Caco-2 (cell line): ENCODE results near the gene ARAP1. TPM values are rescaled to one million over a fixed set of nuclear protein-coding genes. Genes with fewer than 3 reads are reported as not detected.

ENCODE experiments used
- BruUV-seq: library from RNA; stranded (reverse); fragments of 400-500 nt; replicated peaks from 2 replicates; lab custom pipeline; 2021; lab: Mats Ljungman, UMichigan
- CTCF ChIA-PET: fragments of 300-600 bp; sonication (Branson Sonifier 250); formaldehyde crosslinking; loops from one replicate; lab custom pipeline; 2022; ENCODE audit warnings: antibody characterized with exemption; lab: Charles Lee
- POLR2A ChIA-PET: fragments of 300-600 bp; sonication (Branson Sonifier 250); formaldehyde crosslinking; loops from one replicate; lab custom pipeline; 2022; ENCODE audit warnings: antibody characterized with exemption; lab: Charles Lee
- DNase-seq, 2 experiments: peaks; one replicate each; pipeline versions ENCODE4 v3.0.0 to v3.0.0-alpha.2; 2020 to 2022
- H3K27me3 ChIP-seq: replicated peaks from 2 replicates; pipeline ENCODE4 v1.6.0; 2011; ENCODE audit warnings: low read length; ENCODE audit not compliant: control insufficient read depth, insufficient read depth
- H3K36me3 ChIP-seq: 2 replicates; pipeline ENCODE4 v1.5.1; 2011; ENCODE audit warnings: low read length; ENCODE audit not compliant: control insufficient read depth, insufficient read depth
- H3K4me1 ChIP-seq: fragments of 250-450 bp; sonication (Bioruptor Pico); 2 replicates; pipeline ENCODE4 v1.5.1; 2020; ENCODE audit warnings: mild to moderate bottlenecking
- H3K4me3 ChIP-seq: 2 replicates; pipeline ENCODE4 v1.5.1; 2011; ENCODE audit warnings: low read depth, mild to moderate bottlenecking, control low read depth, low read length
- H3K9me3 ChIP-seq: fragments of 250-450 bp; sonication (Bioruptor Pico); 2 replicates; pipeline ENCODE4 v1.5.1; 2020; ENCODE audit warnings: mild to moderate bottlenecking, moderate library complexity
- H3K27ac Mint-ChIP-seq: one replicate; pipeline ENCODE4 v1.8.0; 2022; ENCODE audit warnings: mixed read lengths; ENCODE audit not compliant: unreplicated experiment
- H3K27me3 Mint-ChIP-seq: one replicate; pipeline ENCODE4 v1.8.0; 2022; ENCODE audit warnings: mixed read lengths; ENCODE audit not compliant: insufficient read depth, unreplicated experiment
- H3K36me3 Mint-ChIP-seq: one replicate; pipeline ENCODE4 v1.8.0; 2022; ENCODE audit warnings: mild to moderate bottlenecking, mixed read lengths; ENCODE audit not compliant: insufficient read depth, unreplicated experiment
- H3K4me1 Mint-ChIP-seq: one replicate; pipeline ENCODE4 v1.8.0; 2022; ENCODE audit warnings: low read depth, mixed read lengths; ENCODE audit not compliant: unreplicated experiment
- H3K4me3 Mint-ChIP-seq: one replicate; pipeline ENCODE4 v1.8.0; 2022; ENCODE audit warnings: mild to moderate bottlenecking, moderate library complexity, mixed read lengths; ENCODE audit not compliant: unreplicated experiment
- H3K9me3 Mint-ChIP-seq: one replicate; pipeline ENCODE4 v1.8.0; 2022; ENCODE audit warnings: mixed read lengths; ENCODE audit not compliant: unreplicated experiment
- intact Hi-C: fragments of 100-400 bp; cut with micrococcal nuclease; formaldehyde crosslinking; loops from one replicate; pipeline ENCODE4 v1.10.0; 2022; ENCODE audit not compliant: unreplicated experiment
- total RNA-seq: library from RNA; stranded (reverse); gene quantifications from 2 replicates; pipeline ENCODE4 v1.2.3, GENCODE V29; 2022
- TF ChIP-seq, protein P1 (sequence below), 2 experiments: fragments of 200-600 bp in 1 of 2; IDR thresholded peaks; 1 replicate in 1 of 2; 2 replicates in 1 of 2; pipeline versions ENCODE4 v1.5.1 to v1.8.0; 2011 to 2022; ENCODE audit warnings: antibody characterized with exemption in 1 of 2, control low read depth in 1 of 2, inconsistent platforms in 1 of 2, low read depth in 1 of 2, low read length in 1 of 2, mild to moderate bottlenecking in 1 of 2, moderate library complexity in 1 of 2; ENCODE audit not compliant: insufficient read depth in 1 of 2, severe bottlenecking in 1 of 2, unreplicated experiment in 1 of 2

The ARAP1 gene
- total RNA-seq, 1 experiment from 2014 or later, result 87.1 TPM

DNA sequence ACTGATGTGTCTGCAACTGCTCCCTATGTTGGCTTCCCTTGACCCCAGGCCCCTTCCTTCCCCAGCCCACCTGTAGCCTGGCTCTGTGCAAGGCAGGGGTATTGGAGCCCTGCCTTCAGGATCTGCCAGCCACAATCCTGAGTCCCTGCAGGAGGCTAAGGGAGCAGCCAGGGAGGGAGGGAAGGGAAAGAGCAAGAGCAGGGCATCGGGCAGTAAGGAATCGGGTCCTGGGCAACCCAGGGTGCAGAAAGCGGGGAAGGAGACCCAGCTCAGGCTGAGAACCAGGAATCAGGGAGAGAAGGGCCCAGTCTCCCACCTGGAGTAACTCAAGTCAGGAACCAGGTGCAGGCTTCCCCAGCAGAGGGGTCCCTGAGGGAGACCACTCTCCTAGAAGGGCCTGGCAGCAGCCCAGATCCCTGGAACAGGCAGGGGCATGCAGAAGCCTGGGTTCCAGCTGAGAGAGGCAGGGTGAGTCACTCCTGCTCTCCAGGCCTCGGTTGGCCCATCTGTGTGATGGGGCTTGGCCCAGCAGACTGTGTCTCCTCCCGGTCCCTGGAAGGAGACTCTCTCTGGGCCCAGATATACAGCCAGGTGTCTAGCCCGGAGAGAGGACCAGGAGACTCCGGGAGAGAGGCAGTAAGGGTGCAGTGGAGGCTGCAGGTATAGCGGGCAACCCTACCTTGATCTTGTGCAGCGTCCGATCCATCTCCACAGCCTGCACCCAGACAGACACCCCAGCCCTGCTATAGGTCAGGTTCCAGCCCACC lies 28.3 kb upstream of the ARAP1 start:
- H3K36me3 Mint-ChIP-seq, result peaks cover 47% of the 10 kb centered on the region
- no peaks in the 10 kb centered on the region for H3K27me3 Mint-ChIP-seq
- TF ChIP-seq, protein P1, sequence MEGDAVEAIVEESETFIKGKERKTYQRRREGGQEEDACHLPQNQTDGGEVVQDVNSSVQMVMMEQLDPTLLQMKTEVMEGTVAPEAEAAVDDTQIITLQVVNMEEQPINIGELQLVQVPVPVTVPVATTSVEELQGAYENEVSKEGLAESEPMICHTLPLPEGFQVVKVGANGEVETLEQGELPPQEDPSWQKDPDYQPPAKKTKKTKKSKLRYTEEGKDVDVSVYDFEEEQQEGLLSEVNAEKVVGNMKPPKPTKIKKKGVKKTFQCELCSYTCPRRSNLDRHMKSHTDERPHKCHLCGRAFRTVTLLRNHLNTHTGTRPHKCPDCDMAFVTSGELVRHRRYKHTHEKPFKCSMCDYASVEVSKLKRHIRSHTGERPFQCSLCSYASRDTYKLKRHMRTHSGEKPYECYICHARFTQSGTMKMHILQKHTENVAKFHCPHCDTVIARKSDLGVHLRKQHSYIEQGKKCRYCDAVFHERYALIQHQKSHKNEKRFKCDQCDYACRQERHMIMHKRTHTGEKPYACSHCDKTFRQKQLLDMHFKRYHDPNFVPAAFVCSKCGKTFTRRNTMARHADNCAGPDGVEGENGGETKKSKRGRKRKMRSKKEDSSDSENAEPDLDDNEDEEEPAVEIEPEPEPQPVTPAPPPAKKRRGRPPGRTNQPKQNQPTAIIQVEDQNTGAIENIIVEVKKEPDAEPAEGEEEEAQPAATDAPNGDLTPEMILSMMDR (IDR thresholded peaks at IDR 0.05; ENCODE audit: insufficient read depth in 1 of 2, low read depth in 1 of 2, low read length in 1 of 2, severe bottlenecking in 1 of 2, unreplicated experiment in 1 of 2), result no peak
- Histone ChIP-seq H3K27me3 (no peaks in the 10 kb centered on the region), H3K9me3 (no peaks in the 10 kb centered on the region), H3K36me3 (peaks cover 33% of the 10 kb centered on the region), H3K4me1 (peaks cover 84% of the 10 kb centered on the region), H3K4me3 (peak overlapping the region; percentile 88)
- peak overlapping the region; percentile 74 for H3K4me3 Mint-ChIP-seq
- ChIA-PET CTCF (interaction anchor here (1.2 to 7.9 kb wide), 2 partner anchors 9 to 13 kb away, joined by 3 to 74 read pairs; partner anchors contain the start of gene STARD10), POLR2A (interaction anchor here (0.5 to 1.5 kb wide), 2 partner anchors 40 to 346 kb away, joined by 4 to 8 read pairs; partner anchors contain the start of gene CLPB)
- no TSS peak for BruUV-seq
- H3K4me1 Mint-ChIP-seq, result peaks cover 64% of the 10 kb centered on the region
- H3K27ac Mint-ChIP-seq, result peak overlapping the region; percentile 88
- no peaks in the 10 kb centered on the region for H3K9me3 Mint-ChIP-seq
- peak in 1 of 2 experiments; percentile 49 for DNase-seq
- intact Hi-C loops, result no loop called here

DNA sequence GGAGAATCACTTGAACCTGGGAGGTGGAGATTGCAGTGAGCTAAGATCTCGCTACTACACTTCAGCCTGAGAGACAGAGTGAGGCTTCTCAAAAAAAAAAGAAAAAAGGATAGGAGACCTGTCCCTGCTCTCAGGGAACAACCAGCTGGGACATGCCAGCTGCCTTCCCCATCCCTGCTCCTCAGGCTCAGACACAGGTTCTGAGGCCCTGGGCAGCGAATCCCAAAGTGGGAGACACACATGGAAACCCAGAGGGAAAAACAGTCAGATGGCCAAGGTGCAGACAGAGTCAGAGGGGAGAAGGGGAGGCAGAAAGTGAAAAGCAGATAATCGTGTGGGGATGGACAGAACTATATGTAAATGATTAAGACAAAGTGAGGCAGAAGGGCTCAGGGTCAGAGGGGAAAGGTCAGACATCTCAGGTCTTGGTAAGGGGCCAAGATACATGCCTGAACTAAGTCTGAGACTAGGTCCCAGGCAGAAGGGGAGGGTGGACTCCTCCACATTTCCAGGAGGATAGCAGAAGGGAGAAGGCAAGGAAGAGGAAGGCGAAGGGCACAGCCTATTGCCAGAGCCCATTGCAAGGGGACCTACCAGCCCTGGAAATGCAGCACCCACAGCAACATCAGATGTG lies 27.4 kb upstream of the ARAP1 start:
- TF ChIP-seq, protein P1 (IDR thresholded peaks at IDR 0.05; ENCODE audit: insufficient read depth in 1 of 2, low read depth in 1 of 2, low read length in 1 of 2, severe bottlenecking in 1 of 2, unreplicated experiment in 1 of 2), result no peak
- peak overlapping the region; percentile 88 for H3K4me3 ChIP-seq
- H3K4me3 Mint-ChIP-seq, result peak overlapping the region; percentile 74
- intact Hi-C loops, result loop anchor here (1.0 to 5.0 kb wide), 3 partner anchors 13 to 33 kb away; partner anchors contain the start of gene ATG16L2
- H3K4me1 ChIP-seq, result peaks cover 75% of the 10 kb centered on the region
- H3K36me3 ChIP-seq, result peaks cover 33% of the 10 kb centered on the region
- no peaks in the 10 kb centered on the region for H3K27me3 ChIP-seq
- ChIA-PET CTCF (interaction anchor here (0.6 to 7.9 kb wide), 7 partner anchors 7 to 556 kb away, joined by 3 to 74 read pairs (median 4); partner anchors contain the start of gene STARD10), POLR2A (interaction anchor here (0.6 to 1.0 kb wide), 4 partner anchors 10 to 528 kb away, joined by 3 to 6 read pairs (median 4); no protein-coding TSS in a partner anchor)
- BruUV-seq, result TSS peak; percentile 22
- H3K27ac Mint-ChIP-seq, result peak overlapping the region; percentile 88
- H3K4me1 Mint-ChIP-seq, result peaks cover 63% of the 10 kb centered on the region
- DNase-seq, result no peak
- peaks cover 51% of the 10 kb centered on the region for H3K36me3 Mint-ChIP-seq
- H3K9me3 Mint-ChIP-seq, result no peaks in the 10 kb centered on the region
- no peaks in the 10 kb centered on the region for H3K27me3 Mint-ChIP-seq
- no peaks in the 10 kb centered on the region for H3K9me3 ChIP-seq
